ENCODE results near the gene PRKAA1. TPM values are rescaled to one million over a fixed set of nuclear protein-coding genes. Genes with fewer than 3 reads are reported as not detected.

PRKAA1 gene
- 26.5 and 31.2 TPM in 2 replicates for polyA plus RNA-seq

DNA sequence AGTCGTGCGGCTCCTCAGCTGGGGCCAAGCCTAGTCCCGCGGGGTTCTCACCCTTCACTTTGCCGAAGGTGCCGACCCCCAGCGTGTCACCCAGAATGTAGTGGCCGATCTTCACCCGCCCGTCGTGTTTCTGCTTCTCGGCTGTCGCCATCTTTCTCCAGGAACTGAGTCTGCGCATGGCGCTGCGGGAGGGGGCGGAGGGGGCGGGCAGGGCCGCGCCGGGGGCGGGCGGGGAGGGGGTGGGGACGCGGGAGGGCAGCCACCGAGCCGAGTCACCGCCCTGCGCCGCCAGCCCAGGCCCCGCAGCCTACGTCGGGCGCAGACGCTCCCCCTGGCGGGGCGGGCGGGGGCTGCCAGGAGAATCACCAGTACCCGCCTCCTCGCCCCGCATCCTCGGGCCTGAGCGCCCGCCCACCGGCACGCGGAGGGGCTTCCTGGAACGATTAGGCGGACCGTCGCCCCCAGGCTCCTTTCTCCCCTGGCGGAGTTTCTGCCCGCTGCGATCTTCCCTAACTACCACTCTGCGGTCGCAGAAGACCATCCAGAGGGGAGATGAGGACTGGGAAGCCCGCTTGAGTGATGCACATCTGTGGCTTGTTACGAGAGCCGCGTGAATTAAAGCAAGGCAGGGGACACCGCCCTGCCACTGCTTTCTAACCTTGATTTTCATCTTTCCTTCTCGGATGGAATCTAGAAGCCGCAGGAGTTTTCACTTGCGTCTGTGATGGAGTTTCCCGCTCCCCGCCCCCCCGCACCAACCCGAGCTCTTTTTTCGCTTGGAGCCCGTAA, at the start of gene PRKAA1:
PRKAA1 (minus strand) TSS at position 363 of the 789 bp plus-strand sequence; CDS start at position 178, 185 bp downstream.

DNA sequence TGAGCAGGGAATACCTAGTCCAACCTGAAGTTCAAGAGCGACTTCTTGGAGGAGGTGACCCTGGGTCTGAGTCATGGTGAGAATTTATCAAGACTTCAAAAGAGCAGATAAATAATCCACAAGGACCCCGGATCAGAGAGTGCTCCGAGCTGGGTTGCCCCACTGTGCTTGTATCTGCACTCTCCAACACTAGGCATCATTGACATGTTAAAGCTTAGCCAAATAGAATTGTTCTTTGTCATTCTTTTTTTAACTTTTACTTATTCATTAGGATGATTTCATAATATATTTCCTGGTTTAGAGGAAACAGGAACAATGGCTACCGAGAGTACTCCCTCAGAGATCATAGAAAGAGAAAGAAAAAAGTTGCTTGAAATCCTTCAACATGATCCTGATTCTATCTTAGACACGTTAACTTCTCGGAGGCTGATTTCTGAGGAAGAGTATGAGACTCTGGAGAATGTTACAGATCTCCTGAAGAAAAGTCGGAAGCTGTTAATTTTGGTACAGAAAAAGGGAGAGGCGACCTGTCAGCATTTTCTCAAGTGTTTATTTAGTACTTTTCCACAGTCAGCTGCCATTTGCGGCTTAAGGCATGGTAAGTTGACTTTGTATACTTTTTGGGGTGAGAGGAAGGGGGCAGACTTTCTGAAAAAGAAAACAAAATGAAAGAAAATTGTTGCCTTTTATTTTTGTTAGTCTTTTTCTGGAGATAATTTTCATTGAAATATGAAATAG, 43.1 kb upstream of the PRKAA1 start, which contains the start of gene CARD6:
CARD6 (plus strand) TSS at position 300 of the 738 bp plus-strand sequence; CDS start at position 316, 16 bp downstream.

DNA sequence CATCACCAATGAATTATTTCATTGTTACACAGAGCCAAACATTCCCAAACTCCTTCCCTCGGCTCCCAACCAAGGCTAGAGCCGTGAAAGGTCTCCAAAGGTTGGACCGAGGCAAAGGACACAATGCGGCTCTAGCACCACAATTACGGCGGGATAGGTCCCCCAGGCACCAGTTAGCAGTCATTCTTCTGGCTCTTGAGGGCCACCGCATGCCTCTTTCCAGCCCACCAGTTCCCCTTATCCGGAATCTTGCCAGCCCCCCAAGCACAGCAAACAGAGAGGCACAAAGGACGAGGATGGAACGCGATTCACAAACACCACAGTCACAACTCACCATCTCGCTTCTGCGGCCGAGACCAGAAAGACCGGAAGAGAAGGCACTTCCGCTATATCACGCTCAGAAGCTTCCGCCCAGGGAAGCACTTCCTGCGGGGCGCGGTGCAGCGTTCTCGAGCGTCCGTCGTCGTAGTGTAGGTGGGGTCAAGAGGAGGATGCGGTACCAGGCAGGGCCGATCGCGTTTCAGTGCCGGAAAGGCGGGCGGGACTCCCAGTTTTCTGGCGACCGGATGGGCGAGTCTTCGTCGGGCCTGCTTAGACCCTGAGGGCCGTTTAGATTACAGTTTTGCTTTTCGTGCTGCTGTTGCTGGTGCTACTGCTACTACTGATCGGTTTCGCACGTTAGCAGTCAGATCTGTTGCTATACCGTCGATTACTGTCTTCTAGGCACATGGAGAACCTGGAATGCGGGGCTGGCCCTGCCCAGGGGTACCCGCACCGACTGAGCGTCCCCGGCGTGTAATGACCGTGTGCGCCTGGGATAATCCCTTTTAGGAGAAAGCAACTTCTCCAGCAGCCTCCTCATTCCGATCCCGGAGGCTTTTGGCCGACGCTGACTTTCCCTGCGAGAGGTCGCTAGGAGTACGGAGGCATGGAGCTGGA, 36.9 kb upstream of the PRKAA1 start, which contains the start of gene RPL37:
RPL37 (minus strand) TSS at position 374 of the 939 bp plus-strand sequence; CDS start at position 337, 37 bp downstream.

DNA sequence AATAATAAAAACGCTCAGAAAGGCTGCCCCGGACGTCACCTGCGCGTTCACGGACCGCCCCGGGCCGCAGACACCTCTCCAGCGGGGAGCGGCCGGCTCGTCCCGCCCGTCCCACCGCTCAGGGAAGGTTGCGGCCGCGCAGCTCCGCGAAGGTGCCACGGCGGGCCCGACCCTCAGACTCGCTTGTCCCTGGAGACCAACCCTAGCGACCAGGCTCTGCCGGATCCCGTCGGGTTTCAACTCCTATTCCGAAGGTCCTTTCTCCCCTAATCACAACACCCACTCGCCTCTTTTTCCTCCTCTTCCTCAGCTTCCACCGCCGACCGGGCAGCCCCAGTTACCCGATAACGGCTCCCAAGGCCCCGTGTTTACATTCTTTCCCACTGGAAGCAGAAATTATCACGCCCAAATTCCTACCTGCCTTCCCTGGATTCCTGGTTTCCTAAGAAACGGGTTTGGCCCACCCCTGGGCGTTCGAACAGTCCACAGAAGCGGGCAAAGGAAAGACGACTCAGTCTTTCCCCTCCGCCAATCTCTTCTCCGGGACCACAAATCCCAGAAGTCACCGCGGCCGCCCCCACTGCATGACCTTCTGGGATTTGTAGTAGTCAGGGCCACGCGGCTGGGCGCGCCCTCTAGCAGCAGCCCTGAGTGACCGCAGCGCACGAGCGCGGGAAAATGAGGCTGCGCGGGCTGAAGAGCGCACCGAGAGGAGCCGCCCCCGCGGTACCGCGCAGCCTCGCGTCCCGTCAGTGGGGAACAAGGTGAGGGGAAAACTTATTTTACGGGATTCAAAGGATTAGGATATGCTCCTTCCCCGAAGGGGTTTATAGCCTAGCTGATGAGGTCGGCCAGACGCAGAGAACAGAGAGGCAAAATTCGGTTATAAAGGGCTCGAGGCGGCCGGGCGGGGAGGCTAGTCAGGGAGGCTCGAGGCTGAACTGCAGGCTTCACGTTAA, 42.5 kb downstream of the PRKAA1 start, which contains the start of gene TTC33:
TTC33 (minus strand) TSS at position 555 of the 959 bp plus-strand sequence. CDS start 8,943 bp downstream, outside the sequence.

Other genes with a start within 250 kb of the PRKAA1 start
- gene PTGER4, start 118.5 kb downstream of the PRKAA1 start, polyA plus RNA-seq, result not detected in 2 replicates
- 12.7 and 24.1 TPM in 2 replicates for gene TTC33, start 42.4 kb downstream of the PRKAA1 start, polyA plus RNA-seq
- gene RPL37, start 36.8 kb upstream of the PRKAA1 start, polyA plus RNA-seq, result 491 and 580 TPM in 2 replicates
- 0.22 TPM in 1 of 2 replicates, not detected in the other for gene CARD6, start 43.0 kb upstream of the PRKAA1 start, polyA plus RNA-seq
- gene C7, start 111.1 kb upstream of the PRKAA1 start, polyA plus RNA-seq, result 0.28 TPM in 1 of 2 replicates, not detected in the other